NB4 (cell line): ENCODE results near the gene ITPR2.

Source experiments
- DNase-seq: peaks from one replicate; pipeline ENCODE4 v3.0.0; 2010; ENCODE audit warnings: low read depth
- H3K4me3 ChIP-seq: one replicate; pipeline ENCODE4 v1.5.1; 2011; ENCODE audit warnings: mild to moderate bottlenecking, low read depth, low read length, moderate library complexity
- CTCF ChIP-seq: IDR thresholded peaks from one replicate; pipeline ENCODE4 v1.5.1; 2012; ENCODE audit warnings: low read depth, low read length
- MAX ChIP-seq: IDR thresholded peaks from 2 replicates; pipeline ENCODE4 v1.6.1; 2011; ENCODE audit warnings: low read depth, low read length
- MYC ChIP-seq: IDR thresholded peaks from 2 replicates; pipeline ENCODE4 v1.6.1; 2011; ENCODE audit warnings: low read depth, low read length
- POLR2A ChIP-seq: IDR thresholded peaks from 2 replicates; pipeline ENCODE4 v1.6.1; 2011; ENCODE audit warnings: mild to moderate bottlenecking; ENCODE audit not compliant: insufficient read length; ENCODE audit errors: extremely low read depth

The ITPR2 gene

DNA sequence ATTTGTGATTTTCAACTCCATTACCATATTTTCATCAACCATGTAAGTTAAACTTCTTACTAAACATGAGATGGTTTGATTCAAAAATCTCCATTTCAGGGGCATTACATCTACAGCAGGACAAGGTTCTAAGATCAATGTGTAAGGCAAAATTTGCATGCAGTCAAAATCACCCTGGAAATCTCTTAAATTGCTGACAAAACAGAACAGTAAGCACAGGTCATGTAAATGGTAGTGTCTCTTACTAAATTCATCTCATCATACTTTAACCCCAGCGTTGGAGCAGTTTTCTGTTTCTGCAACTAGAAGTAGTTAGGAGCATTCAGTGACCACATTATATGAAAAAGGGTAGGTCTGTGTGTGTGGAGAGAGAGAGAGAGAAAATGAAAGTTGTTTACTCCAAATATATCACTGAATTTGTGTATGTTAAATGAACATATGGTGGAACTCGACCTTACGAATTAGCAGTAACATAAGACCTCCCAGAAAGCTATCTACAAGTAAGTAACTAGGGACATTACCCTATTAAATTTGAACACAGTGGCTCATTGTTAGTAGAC is 410.1 kb downstream of the ITPR2 start:
- H3K4me3 ChIP-seq = no peak overlapping the region
- no peak for TF ChIP-seq MYC
- TF ChIP-seq CTCF = no peak
- no peak for TF ChIP-seq POLR2A
- TF ChIP-seq MAX = no peak
- DNase-seq = no peak

DNA sequence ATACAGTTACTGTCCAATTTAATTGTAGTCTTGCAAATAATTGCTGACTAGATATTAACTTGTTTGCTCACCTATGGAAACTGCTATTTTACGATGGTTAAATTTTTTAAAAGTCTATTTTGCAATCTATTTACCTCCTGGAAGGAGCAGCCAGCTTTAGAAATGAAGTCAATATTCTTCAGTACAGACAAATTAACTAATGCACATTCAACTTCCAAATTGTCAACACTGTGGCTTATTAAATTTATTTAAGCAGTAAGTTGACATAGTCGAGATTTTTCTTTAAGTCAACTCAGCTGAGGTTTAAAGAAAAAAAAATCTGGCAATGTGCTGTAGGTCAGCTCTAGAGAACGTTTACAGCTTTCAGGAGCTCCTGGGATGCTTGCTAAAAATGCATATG is 416.4 kb downstream of the ITPR2 start:
- TF ChIP-seq MAX (no peak), MYC (no peak)
- no peak for DNase-seq
- H3K4me3 ChIP-seq = no peak overlapping the region

DNA sequence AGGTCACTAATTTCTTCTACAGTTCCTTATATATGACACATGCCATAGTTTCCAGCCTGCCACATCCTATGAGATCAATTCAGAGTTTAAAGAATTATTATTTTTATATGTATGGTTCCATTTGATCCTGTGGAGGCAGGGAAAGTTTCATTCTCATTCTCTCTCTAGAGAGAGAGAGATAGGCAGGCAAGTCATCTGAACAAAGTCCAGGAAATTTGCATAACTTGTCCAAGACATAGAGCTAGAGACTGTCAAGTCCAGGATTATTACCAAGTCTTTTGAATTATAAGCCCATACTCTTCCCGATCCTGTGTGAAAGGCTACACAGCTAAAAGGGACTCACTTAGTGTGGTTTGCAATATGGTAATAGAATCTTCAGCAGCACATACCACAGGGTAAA is 422.3 kb downstream of the ITPR2 start:
- DNase-seq = no peak
- H3K4me3 ChIP-seq = no peak overlapping the region
- TF ChIP-seq CTCF (no peak), MAX (no peak), MYC (no peak), POLR2A (no peak)

DNA sequence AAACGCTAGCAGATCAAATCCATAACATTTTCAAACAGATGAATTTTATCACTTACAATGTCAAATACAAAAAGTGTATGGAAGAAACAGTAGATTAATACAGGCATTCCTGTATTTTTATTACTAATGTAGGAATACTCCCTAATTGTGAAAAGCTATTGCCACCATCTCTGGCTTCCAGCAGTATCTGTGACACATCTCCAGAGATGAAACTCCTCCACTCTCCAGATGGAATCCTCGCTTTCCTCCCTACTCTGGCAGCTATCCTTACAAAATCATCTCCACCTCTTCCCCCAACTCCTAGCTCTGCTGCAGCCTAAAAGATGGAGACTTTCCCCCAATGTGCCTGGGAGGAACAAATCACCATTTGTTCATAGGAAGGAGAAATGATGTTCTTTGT is 426.2 kb downstream of the ITPR2 start:
- TF ChIP-seq POLR2A (no peak), MYC (no peak), CTCF (no peak), MAX (no peak)
- no peak for DNase-seq
- H3K4me3 ChIP-seq = no peak overlapping the region

GRCh38 chr12:26406391-26406790 is 426.6 kb downstream of the ITPR2 start:
- H3K4me3 ChIP-seq = no peak overlapping the region
- DNase-seq = no peak
- TF ChIP-seq POLR2A (no peak), CTCF (no peak), MYC (no peak), MAX (no peak)

DNA sequence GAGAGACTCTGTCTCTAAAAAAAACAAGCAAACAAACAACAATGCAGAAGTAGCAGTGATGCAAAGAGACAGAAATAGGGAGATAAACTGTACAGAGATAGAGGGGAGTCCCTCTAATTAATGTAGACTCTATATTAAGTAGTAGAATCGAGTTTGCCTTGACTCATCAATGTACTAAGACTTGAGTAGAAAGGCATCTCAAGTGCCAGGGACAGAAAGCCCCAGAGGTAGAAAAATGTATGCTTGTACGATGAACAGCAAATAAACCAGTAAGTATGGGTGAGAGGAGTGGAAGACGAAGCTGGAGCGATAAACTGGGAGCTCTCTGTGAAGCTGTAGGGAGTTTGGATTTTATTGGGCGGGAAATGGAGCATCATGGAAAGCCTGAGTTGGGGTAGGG is 429.4 kb downstream of the ITPR2 start:
- no peak for TF ChIP-seq MYC
- TF ChIP-seq POLR2A = no peak
- no peak for TF ChIP-seq CTCF
- no peak for TF ChIP-seq MAX
- DNase-seq = no peak
- no peak overlapping the region for H3K4me3 ChIP-seq
